ENCODE results near the gene MSL1.
A peak's percentile ranks its signal among the peaks of the same experiment; 100 is the strongest.

Gene MSL1

DNA sequence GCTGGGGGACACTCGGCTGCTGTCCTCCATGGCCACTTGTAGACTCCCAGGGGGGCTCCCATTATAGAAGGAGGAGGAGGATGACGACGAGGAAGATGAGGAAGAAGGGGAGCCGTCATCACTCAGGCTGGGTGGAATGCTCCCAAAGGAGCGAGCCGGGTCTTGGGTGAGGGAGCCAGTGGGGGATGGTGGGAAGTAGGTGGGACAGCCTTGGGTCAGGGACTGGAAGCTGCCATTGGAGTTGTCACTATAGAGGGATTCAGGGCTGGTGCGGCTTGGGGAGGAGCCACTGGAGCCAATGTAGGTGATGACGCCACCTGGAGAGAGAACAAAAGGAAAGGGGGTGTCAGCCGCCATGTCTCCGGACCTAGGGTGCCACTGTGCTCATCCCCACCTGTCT lies 24.7 kb upstream of the MSL1 start:
- TF ChIP-seq CTCF (IDR thresholded peaks at IDR 0.05; ENCODE audit: low read depth, low read length, missing control alignments) = no peak
- no peak for DNase-seq (ENCODE audit: low read depth)
- peak overlapping the region; percentile 46; the same call in 1 of the 2 replicates for H3K4me3 ChIP-seq (ENCODE audit: low read depth, low read length)

DNA sequence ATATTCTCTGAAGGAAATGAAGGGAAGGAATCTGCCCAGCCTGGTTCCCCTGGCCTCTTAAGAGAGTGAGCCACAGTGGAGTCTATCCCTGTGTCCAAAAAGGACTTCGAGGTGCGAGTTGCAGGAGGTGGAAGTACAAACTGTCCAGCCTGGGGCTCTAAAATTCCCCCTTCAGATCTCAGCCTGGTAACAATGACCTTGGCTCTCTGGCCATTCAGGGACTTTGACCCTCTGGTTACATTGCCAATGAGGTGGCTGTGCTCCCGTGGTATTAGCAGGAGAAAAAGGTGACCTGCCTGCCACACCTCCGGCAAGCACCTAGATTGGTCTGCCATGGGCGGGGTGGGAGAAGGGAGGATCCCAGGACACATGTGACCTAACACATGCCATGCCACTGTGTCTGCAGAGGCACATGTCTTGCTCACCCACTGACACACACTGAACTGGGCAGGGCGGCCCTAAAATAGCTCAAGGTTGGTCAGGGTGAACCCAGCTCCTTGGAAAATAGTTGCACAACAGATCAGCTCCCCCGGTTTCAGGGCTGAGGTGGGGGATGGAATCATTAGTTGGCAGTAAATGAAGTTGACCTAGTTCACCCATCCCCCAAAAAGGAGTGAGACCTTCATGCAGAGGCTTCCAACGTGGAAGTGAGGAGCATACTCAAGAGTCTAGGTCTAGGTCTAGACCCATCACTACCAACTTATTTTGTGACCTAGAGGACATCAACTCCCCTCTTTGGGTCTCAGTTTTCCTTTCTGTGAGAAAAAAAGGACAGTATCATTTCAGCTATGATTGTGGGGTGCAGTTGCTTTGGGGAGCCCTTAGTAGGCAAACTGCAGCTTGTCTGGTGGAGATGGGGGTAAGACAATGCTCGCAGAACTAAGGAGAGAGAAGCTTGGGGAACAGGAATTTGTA lies 23.6 kb upstream of the MSL1 start:
- no peak for TF ChIP-seq CTCF (IDR thresholded peaks at IDR 0.05; ENCODE audit: low read depth, low read length, missing control alignments)
- DNase-seq (ENCODE audit: low read depth) = no peak
- peak overlapping the region; percentile 26; the same call in 1 of the 2 replicates for H3K4me3 ChIP-seq (ENCODE audit: low read depth, low read length)

GRCh38 chr17:40098846-40099618 lies 22.7 kb upstream of the MSL1 start:
- DNase-seq (ENCODE audit: low read depth) = peak; percentile 94
- peak overlapping the region; percentile 76 for H3K4me3 ChIP-seq (ENCODE audit: low read depth, low read length)
- no peak for TF ChIP-seq CTCF (IDR thresholded peaks at IDR 0.05; ENCODE audit: low read depth, low read length, missing control alignments)

GRCh38 chr17:40099619-40100418 lies 22.0 kb upstream of the MSL1 start:
- peak overlapping the region; percentile 76 for H3K4me3 ChIP-seq (ENCODE audit: low read depth, low read length)
- no peak for DNase-seq (ENCODE audit: low read depth)
- TF ChIP-seq CTCF (IDR thresholded peaks at IDR 0.05; ENCODE audit: low read depth, low read length, missing control alignments) = no peak

GRCh38 chr17:40100419-40100668 lies 21.4 kb upstream of the MSL1 start, which contains the start of gene NR1D1:
Gene NR1D1, minus strand, starts transcription at chr17:40100589. Its CDS starts 495 bp downstream, at chr17:40100094.
- H3K4me3 ChIP-seq (ENCODE audit: low read depth, low read length) = peak within 1 kb of the TSS; percentile 76
- DNase-seq (ENCODE audit: low read depth) = no peak
- no peak for TF ChIP-seq CTCF (IDR thresholded peaks at IDR 0.05; ENCODE audit: low read depth, low read length, missing control alignments)

DNA sequence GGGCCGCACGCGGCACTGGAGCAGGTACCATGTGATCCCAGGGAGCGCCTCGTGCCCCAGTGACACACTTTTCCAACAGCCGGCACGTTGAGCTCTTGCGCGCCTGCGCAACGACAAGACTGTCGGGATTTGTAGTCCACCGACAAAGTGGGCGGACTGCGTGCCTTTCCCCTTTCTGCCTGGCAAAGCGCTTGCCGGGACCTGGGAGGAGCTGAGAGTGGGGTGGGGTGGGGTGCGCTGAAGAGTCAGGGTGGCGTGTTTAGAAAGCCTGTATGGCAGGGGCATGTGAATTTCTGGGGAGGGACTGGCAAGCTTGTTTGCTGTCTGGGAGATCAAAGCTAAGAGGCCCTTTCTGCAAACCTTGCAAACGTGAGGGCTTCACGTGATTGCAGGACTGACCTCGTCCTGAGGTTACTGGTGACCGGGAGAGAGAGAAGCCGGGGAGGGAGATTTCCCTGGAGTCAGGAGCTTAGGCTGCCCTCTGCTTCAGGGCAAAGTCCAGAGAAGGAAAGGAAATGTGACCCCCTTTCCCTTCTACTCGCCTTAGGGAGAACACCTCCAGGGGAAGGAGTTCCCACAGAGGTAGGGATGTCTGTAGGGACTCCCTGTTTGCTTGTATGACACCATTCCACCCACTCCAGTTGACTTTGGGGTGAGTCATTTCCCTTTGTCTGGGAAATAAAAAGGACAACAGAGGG lies 21.0 kb upstream of the MSL1 start:
- no peak for TF ChIP-seq CTCF (IDR thresholded peaks at IDR 0.05; ENCODE audit: low read depth, low read length, missing control alignments)
- peak overlapping the region; percentile 76 for H3K4me3 ChIP-seq (ENCODE audit: low read depth, low read length)
- DNase-seq (ENCODE audit: low read depth) = peak; percentile 81
